Measurements from ENCODE around the gene DIAPH3.

The DIAPH3 gene

DNA sequence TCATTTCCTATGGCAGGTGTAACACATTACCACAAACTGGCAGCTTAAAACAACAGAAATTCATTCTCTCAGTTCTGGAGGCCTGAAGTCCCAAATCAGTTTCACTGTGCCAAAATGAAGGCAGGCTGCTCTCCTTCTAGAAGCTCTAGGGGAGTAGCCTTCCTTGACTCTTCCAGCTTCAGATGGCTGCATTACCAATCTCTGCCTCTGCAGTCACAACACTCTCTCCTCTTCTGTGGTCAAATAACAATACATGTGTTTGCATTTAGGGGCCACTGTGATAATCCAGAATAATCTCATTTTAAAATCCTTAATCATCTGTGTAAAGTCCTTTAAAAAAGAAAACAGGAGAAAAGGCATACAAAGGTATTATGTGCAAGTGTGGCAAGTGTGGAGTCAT is 7.8 kb downstream of the DIAPH3 start:
- H3K27ac ChIP-seq = no peak overlapping the region
- no peak for DNase-seq (ENCODE audit: low spot score)
- POLR2A ChIA-PET (ENCODE audit: low non-redundant PET) = no interaction called here
- TF ChIP-seq, protein P1, sequence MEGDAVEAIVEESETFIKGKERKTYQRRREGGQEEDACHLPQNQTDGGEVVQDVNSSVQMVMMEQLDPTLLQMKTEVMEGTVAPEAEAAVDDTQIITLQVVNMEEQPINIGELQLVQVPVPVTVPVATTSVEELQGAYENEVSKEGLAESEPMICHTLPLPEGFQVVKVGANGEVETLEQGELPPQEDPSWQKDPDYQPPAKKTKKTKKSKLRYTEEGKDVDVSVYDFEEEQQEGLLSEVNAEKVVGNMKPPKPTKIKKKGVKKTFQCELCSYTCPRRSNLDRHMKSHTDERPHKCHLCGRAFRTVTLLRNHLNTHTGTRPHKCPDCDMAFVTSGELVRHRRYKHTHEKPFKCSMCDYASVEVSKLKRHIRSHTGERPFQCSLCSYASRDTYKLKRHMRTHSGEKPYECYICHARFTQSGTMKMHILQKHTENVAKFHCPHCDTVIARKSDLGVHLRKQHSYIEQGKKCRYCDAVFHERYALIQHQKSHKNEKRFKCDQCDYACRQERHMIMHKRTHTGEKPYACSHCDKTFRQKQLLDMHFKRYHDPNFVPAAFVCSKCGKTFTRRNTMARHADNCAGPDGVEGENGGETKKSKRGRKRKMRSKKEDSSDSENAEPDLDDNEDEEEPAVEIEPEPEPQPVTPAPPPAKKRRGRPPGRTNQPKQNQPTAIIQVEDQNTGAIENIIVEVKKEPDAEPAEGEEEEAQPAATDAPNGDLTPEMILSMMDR (conservative IDR thresholded peaks at IDR 0.05; ENCODE audit: low read depth) = no peak
- CTCF ChIA-PET = no interaction called here

DNA sequence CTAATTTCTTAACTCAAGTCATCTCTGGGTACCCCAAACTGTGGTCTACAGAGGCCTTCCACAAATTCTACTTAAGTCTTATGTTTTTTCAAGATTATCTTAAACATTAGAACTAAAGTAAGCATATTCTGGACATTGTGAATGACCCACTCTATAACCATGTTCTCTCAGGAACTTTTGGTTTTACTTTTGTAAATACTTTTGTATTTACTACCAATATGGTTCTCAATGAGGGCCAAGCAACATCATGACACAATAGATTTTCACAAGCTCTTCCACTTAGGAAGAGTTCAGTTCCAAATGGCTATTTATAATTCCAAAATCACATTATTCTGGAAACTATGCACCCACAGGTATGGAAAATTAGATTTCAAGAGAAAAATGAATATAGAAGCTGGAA is 10.8 kb downstream of the DIAPH3 start:
- DNase-seq (ENCODE audit: low spot score) = no peak
- TF ChIP-seq, protein P1 (conservative IDR thresholded peaks at IDR 0.05; ENCODE audit: low read depth) = no peak
- H3K27ac ChIP-seq = no peak overlapping the region
- POLR2A ChIA-PET (ENCODE audit: low non-redundant PET) = no interaction called here
- CTCF ChIA-PET = no interaction called here

DNA sequence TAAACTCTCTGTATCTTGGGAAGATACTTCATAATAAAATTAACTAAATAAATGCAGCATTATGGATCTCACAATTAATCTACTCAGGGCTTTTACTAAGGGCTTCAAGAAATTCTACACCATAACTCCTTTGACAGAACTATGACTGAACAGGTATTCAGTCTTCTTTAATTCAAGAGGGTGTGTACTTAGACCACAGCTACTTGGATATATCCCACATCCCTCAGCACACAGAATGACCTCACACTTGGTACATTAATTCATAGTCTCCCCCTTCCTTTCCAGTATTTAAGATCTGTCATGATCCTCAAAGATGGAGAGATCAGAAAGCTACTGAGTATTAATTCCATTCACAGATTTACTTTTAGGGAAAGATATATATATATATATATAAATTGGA is 11.6 kb downstream of the DIAPH3 start:
- no peak overlapping the region for H3K27ac ChIP-seq
- no peak for DNase-seq (ENCODE audit: low spot score)
- TF ChIP-seq, protein P1 (conservative IDR thresholded peaks at IDR 0.05; ENCODE audit: low read depth) = no peak
- ChIA-PET CTCF (no interaction called here), POLR2A (ENCODE audit: low non-redundant PET) (no interaction called here)

DNA sequence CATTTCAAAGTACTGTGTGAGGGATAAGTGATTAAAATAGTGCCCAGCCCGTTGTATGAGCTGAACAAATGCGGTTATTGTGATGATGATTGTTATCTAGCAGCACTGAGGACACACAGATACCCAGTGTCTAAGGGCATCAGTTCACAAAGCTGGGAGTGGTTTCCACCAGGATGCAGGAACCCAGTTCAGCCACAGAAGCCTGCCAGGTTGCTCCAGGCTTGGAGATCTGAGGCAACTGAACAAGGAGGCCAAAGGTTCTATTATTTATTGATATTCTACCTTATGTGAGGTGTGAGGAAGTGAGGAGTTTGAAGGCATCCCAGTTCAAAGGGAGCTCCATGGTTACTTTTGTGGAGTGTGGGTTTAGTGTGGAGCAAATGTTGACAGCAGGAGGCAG is 13.2 kb downstream of the DIAPH3 start:
- TF ChIP-seq, protein P1 (conservative IDR thresholded peaks at IDR 0.05; ENCODE audit: low read depth) = no peak
- H3K27ac ChIP-seq = no peak overlapping the region
- ChIA-PET POLR2A (ENCODE audit: low non-redundant PET) (no interaction called here), CTCF (no interaction called here)
- DNase-seq (ENCODE audit: low spot score) = no peak

DNA sequence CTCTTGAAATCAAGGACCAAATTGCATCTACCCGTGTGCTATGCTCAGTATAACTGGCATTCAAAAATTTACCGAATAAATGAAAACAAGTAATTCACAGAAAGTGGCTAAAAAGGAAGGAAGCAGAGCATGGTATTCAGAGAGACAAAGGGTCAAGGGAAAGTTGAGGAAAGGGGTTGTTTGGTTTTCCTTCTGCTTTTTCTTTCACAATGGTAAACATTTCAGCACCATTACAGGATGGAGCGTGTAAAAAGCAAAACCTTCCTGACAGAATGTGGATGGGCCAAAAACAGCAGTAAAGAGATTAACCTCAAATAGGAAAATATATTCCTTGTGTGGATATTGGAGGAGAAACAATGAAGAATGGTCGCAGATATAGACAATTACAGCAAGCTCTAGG is 14.8 kb downstream of the DIAPH3 start:
- ChIA-PET CTCF (no interaction called here), POLR2A (ENCODE audit: low non-redundant PET) (no interaction called here)
- no peak overlapping the region for H3K27ac ChIP-seq
- TF ChIP-seq, protein P1 (conservative IDR thresholded peaks at IDR 0.05; ENCODE audit: low read depth) = no peak
- DNase-seq (ENCODE audit: low spot score) = no peak

DNA sequence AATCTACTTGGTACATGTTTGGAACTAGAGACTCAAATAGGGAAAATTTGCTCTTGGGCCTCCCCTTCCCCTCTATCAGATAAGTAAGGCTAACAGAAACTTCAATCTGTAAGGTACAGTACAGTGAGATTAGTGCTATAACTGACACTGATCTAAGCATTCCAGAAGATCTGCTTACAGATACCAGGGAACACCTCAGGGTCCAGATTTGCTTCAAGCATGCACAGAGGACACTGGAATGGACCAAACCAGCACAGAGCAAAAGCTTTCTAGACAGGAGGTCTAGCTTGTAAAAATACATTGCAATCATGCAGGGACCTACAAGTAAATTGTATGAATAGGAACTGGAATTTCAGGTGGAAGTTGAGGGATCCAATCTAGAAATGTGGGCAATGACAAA is 16.4 kb downstream of the DIAPH3 start:
- ChIA-PET CTCF (no interaction called here), POLR2A (ENCODE audit: low non-redundant PET) (no interaction called here)
- H3K27ac ChIP-seq = no peak overlapping the region
- TF ChIP-seq, protein P1 (conservative IDR thresholded peaks at IDR 0.05; ENCODE audit: low read depth) = no peak
- DNase-seq (ENCODE audit: low spot score) = no peak

DNA sequence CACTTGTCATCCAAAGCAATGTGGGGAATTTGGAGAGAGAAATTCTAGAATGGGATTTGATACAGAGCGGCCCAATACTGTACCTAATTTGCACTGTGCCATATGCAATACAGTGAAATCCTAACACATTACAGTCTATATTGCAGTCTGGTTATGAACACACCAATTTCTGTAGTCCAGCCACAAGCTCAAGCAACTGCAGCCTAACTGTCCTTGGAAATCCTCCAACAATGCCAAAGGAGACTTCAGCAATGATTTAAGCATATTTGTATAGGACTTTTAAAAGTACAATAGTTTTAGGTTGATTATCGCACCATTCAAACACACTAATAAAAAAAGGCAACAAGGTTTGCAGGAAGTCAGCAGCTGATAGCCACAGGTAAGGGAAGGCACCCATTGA is 17.3 kb downstream of the DIAPH3 start:
- CTCF ChIA-PET = interaction anchor here (0.7 kb wide), 1 partner anchor 314 kb away, joined by 3 read pairs; no protein-coding TSS in a partner anchor
- no peak for DNase-seq (ENCODE audit: low spot score)
- TF ChIP-seq, protein P1 (conservative IDR thresholded peaks at IDR 0.05; ENCODE audit: low read depth) = no peak
- POLR2A ChIA-PET (ENCODE audit: low non-redundant PET) = no interaction called here
- H3K27ac ChIP-seq = no peak overlapping the region

All from RWPE1 (cell line).